GM21825 (cell line): ENCODE results near the gene TMEM132D.

Source experiments
- ATAC-seq: cut with Tn5 transposase; IDR thresholded peaks from one replicate; pipeline ENCODE4 v1.9.1; 2021; ENCODE audit warnings: mild to moderate bottlenecking, moderate library complexity; ENCODE audit not compliant: unreplicated experiment

Gene TMEM132D

GRCh38 chr12:129276361-129277060, 627.3 kb downstream of the TMEM132D start:
- no peak for ATAC-seq

DNA sequence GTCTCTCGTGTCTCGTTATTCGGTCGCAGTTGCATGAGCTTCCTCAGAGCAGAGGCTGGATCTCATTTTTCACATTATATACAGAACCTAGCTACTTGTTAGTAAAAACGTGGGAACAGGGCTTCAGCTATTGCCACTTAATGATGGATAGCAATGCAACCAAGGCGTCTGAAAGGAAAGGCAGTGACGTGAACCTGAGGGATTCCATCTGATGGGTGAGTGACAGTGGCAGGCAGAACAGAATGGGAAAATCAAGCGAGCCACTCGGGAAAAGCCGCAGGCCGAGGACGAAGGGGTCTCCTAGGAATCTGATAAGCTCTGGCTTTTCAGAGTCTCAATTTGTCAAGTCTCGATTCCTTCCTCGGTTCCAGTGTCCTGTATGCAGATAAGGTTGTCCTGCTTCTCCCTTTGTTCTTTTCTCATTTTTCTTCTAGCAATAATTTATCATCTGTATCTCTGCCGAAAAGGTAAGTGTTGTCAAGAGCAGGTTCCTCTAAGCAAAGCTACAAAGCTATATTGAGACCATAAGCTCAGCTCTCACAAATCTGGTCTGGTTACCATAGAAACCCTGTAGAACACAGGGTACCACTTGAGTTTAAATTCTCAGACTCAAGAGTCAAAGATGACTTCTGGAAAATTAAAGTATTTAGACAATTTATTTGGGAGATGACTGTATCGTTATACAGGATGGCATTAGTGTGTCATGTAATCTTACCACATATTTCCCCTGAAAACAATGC, 633.9 kb downstream of the TMEM132D start:
- ATAC-seq, result no peak

- ATAC-seq, result no peak
Measured at GRCh38 chr12:129258781-129259318, 645.0 kb downstream of the TMEM132D start.

- ATAC-seq, result no peak
Measured at GRCh38 chr12:129257524-129257923, 646.3 kb downstream of the TMEM132D start.

- ATAC-seq, result no peak
Measured at GRCh38 chr12:129246630-129247029, 657.2 kb downstream of the TMEM132D start.

- no peak for ATAC-seq
Measured at GRCh38 chr12:129245769-129246168, 658.1 kb downstream of the TMEM132D start.

- ATAC-seq, result no peak
Measured at GRCh38 chr12:129241852-129242251, 662.0 kb downstream of the TMEM132D start.

- no peak for ATAC-seq
Measured at GRCh38 chr12:129237881-129238280, 665.9 kb downstream of the TMEM132D start.

DNA sequence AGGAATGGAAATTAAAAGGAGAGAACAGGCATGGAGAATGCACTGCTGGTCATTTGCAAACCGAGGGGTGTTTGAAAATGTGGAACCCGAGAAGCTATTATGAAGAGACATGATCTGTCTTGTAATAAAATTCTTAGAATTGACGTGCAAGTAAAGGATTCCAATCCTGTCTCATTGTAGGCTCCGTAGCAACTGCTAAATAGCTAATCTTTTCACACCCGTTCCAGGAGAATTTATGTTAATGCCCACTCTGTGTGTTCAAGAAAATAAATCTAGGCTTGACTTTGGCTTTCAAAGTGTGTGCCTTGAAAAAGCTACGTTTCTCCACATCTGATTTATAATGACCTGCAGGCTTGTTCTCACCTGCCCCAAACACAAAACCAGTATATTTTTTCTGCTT, 669.6 kb downstream of the TMEM132D start:
- ATAC-seq, result no peak

DNA sequence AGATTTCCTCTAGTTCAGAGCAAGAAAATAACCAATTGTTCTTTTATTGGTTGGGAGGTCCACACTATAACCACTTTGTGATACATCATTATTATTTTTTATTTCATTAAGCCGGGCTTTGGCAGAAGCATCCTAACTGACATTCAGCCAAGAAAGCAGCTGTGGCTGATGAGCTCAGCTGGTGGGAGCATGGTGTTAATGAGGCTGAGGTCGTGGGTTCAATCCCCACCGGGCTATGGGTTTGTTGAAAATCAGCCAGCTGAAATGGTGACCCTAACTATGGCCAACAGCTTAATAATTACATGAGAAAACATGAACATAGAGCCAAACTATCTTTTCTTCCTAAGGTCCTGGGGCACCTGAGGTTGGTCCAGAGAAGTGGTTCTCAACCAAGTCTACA, 672.3 kb downstream of the TMEM132D start:
- no peak for ATAC-seq

DNA sequence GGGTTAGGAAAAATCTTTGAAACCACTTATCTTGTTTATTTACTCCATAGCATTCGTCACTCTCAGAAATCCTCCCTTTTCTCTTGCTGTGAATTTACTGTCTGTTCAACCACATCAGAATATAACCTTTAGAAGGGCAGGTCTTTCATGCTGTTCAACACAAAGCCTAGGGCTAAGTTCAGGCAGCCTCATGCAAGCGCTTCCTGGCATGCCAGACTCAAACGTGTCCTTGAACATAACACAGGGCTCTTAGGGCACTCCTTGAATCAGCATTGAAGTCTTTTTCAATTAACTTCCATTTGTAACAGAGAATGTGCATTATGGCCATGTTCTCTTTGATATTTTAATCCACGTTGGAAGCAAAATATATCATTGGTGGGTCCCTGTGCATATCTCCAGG, 672.8 kb downstream of the TMEM132D start:
- no peak for ATAC-seq

- no peak for ATAC-seq
Measured at GRCh38 chr12:129226851-129227250, 677.0 kb downstream of the TMEM132D start.

GRCh38 chr12:129226005-129226404, 677.8 kb downstream of the TMEM132D start:
- ATAC-seq, result no peak

DNA sequence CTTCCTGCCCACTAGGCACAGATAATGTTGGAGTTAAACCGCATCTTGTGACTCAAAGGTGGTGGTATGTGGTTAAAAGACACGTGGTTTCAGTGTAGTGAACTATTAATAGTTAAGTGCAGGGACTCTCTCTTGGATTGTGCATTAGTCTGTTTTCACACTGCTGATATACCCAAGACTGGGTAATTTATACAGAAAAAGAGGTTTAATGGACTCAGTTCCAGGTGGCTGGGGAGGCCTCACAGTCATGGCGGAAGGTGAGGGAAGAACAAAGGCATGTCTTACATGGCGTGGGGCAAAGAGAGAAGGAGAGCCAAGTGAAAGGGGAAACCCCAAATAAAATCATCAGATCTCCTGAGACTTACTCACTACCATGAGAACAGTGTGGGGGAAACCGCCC, 688.3 kb downstream of the TMEM132D start:
- ATAC-seq, result no peak

DNA sequence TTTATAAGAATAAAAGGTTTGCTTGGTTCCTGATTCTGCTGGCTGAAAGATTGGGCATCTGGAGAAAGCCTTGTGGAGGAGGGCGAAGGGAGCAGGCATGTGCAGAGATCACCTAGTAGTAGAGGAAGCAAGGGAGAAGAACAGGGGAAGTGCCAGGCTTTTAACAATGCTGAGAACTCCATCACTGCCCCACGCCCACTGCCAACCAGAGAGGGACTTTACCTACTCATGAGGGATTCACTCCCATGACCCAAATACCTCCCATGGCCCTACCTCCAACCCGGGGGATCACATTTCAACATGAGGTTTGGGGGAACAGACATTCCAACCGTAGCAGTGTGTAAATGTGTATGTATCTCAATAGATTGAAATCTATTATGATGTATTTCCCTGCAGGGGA, 690.3 kb downstream of the TMEM132D start:
- no peak for ATAC-seq

- no peak for ATAC-seq
Measured at GRCh38 chr12:129211862-129212630, 691.8 kb downstream of the TMEM132D start.

- no peak for ATAC-seq
Measured at GRCh38 chr12:129208566-129208965, 695.3 kb downstream of the TMEM132D start.

DNA sequence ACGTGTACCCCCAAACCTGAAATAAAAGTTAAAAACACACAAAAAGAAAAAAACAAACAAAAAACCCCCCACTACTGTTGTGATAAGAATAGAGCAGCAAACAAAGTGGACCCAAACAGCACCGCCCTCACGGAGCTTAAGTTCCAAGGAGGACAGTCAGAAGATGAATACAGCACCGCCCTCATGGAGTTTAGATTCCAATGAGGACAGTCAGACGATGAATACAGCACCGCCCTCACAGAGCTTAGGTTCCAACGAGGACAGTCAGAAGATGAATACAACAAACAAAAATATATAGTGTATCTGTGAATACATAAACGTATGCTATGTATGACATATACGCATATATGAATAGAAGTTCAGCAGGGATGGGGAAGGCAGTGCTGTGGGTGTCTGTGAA, 696.7 kb downstream of the TMEM132D start:
- ATAC-seq, result no peak

GRCh38 chr12:129203456-129203855, 700.4 kb downstream of the TMEM132D start:
- ATAC-seq, result no peak

- ATAC-seq, result no peak
Measured at GRCh38 chr12:129202109-129202814, 701.6 kb downstream of the TMEM132D start.

DNA sequence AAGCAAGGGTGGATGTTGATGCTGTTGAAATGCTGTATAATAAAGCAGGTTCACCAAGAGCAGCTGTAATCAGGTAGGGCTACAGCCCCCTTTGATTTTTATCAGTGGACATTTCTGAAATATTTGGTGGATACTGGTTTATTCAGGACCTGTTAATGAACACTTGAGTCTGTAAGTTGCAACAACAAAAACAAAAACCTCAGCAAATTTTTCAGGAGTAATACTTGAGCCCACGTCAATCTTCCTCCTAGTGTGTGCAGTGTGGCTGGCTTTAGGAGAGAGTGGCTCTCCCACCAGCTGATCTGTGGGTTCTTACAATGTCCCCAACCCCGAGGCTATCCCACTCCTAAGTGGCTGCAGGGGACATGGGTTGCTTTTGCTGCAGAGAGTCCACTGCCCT, 702.8 kb downstream of the TMEM132D start:
- no peak for ATAC-seq
